GM19328 (cell line): ENCODE results near the gene GTF2A1.
"Not testable (repeated sequence)": the region's sequence is repeated elsewhere in the genome, so short reads cannot be mapped to it uniquely, and the experiment has no call there.

ENCODE experiments used
- ATAC-seq: cut with Tn5 transposase; IDR thresholded peaks from one replicate; pipeline ENCODE4 v1.9.1; 2021; ENCODE audit warnings: mild to moderate bottlenecking, moderate library complexity; ENCODE audit not compliant: unreplicated experiment

The GTF2A1 gene

GRCh38 chr14:81233615-81234014 lies 12.9 kb upstream of the GTF2A1 start:
- no peak for ATAC-seq

- ATAC-seq: no peak
Observed at GRCh38 chr14:81231540-81231939, 10.8 kb upstream of the GTF2A1 start.

GRCh38 chr14:81224222-81224621 lies 3.5 kb upstream of the GTF2A1 start:
- no peak for ATAC-seq

GRCh38 chr14:81223788-81224187 lies 3.0 kb upstream of the GTF2A1 start:
- ATAC-seq: not testable (repeated sequence)

GRCh38 chr14:81222691-81223090 lies 1.9 kb upstream of the GTF2A1 start:
- ATAC-seq: no peak

- no peak for ATAC-seq
Observed at GRCh38 chr14:81222126-81222525, 1.4 kb upstream of the GTF2A1 start.

GRCh38 chr14:81221579-81222102 lies 882 bp upstream of the GTF2A1 start:
- no peak for ATAC-seq

- no peak for ATAC-seq
Observed at GRCh38 chr14:81220580-81220829, 254 bp downstream of the GTF2A1 start.

- ATAC-seq: no peak
Observed at GRCh38 chr14:81219759-81220579, 790 bp downstream of the GTF2A1 start.

GRCh38 chr14:81219210-81219758 lies 1.5 kb downstream of the GTF2A1 start:
- ATAC-seq: peak; percentile 45

GRCh38 chr14:81211844-81212243 lies 8.9 kb downstream of the GTF2A1 start:
- ATAC-seq: no peak

GRCh38 chr14:81209167-81209836 lies 11.5 kb downstream of the GTF2A1 start:
- peak; percentile 41 for ATAC-seq

- no peak for ATAC-seq
Observed at GRCh38 chr14:81208489-81208888, 12.3 kb downstream of the GTF2A1 start.

GRCh38 chr14:81206115-81206514 lies 14.6 kb downstream of the GTF2A1 start:
- no peak for ATAC-seq

- no peak for ATAC-seq
Observed at GRCh38 chr14:81205639-81206038, 15.1 kb downstream of the GTF2A1 start.

GRCh38 chr14:81200054-81200453 lies 20.7 kb downstream of the GTF2A1 start:
- ATAC-seq: no peak

- no peak for ATAC-seq
Observed at GRCh38 chr14:81199084-81199483, 21.7 kb downstream of the GTF2A1 start.

GRCh38 chr14:81198651-81199050 lies 22.1 kb downstream of the GTF2A1 start:
- no peak for ATAC-seq

- no peak for ATAC-seq
Observed at GRCh38 chr14:81193924-81194633, 26.7 kb downstream of the GTF2A1 start.

GRCh38 chr14:81192594-81192993 lies 28.2 kb downstream of the GTF2A1 start:
- no peak for ATAC-seq

GRCh38 chr14:81187832-81188522 lies 32.8 kb downstream of the GTF2A1 start:
- ATAC-seq: peak; percentile 83
